IPS DF 6.9 (cell line): ENCODE data around the gene PLRG1.

ENCODE experiments used
- DNase-seq: peaks from one replicate; pipeline ENCODE4 v3.0.0-alpha.2; 2013; ENCODE audit warnings: low read depth, low spot score
- H3K27ac ChIP-seq: one replicate; pipeline ENCODE4 v1.5.1; 2013; ENCODE audit warnings: low read length, control low read depth
- H3K27me3 ChIP-seq: 2 replicates; pipeline ENCODE4 v1.6.1; 2013; ENCODE audit warnings: mild to moderate bottlenecking, low read length; ENCODE audit not compliant: control insufficient read depth, insufficient read depth
- H3K36me3 ChIP-seq: 2 replicates; pipeline ENCODE4 v1.6.1; 2013; ENCODE audit warnings: low read length; ENCODE audit not compliant: control insufficient read depth, insufficient read depth
- H3K4me1 ChIP-seq: 2 replicates; pipeline ENCODE4 v1.6.1; 2013; ENCODE audit warnings: low read length; ENCODE audit not compliant: control insufficient read depth, insufficient read depth
- H3K4me3 ChIP-seq: 2 replicates; pipeline ENCODE4 v1.5.1; 2013; ENCODE audit warnings: mild to moderate bottlenecking, low read length
- H3K9me3 ChIP-seq: 2 replicates; pipeline ENCODE4 v1.6.1; 2013; ENCODE audit warnings: low read length, inconsistent platforms; ENCODE audit not compliant: control insufficient read depth, insufficient read depth
- WGBS: extraction: QIAGEN DNeasy Blood & Tissue Kit; methylation state at CpG from one replicate; pipeline ENCODE4 v1.1.7; 2013; ENCODE audit warnings: mixed read lengths, missing lambda C conversion rate; ENCODE audit not compliant: insufficient read length, insufficient coverage; 5-methylcytosine and 5-hydroxymethylcytosine counted together

The PLRG1 gene

GRCh38 chr4:154559141-154559493 lies 8.9 kb upstream of the PLRG1 start:
- Histone ChIP-seq H3K9me3 (no peaks in the 10 kb centered on the region), H3K27ac (no peak overlapping the region), H3K4me1 (no peaks in the 10 kb centered on the region), H3K36me3 (no peaks in the 10 kb centered on the region), H3K27me3 (no peaks in the 10 kb centered on the region), H3K4me3 (no peak overlapping the region)
- no peak for DNase-seq
- no CpG with 5 or more reads among the region's 1 CpG for WGBS

GRCh38 chr4:154551872-154552686 lies 1.9 kb upstream of the PLRG1 start:
- no CpG with 5 or more reads among the region's 6 CpGs for whole genome bisulfite sequencing
- no peak for DNase-seq
- Histone ChIP-seq H3K4me3 (no peak overlapping the region), H3K36me3 (no peaks in the 10 kb centered on the region), H3K27ac (no peak overlapping the region), H3K9me3 (no peaks in the 10 kb centered on the region), H3K27me3 (no peaks in the 10 kb centered on the region), H3K4me1 (no peaks in the 10 kb centered on the region)

- Histone ChIP-seq H3K36me3 (peaks cover 8% of the 10 kb centered on the region; the same call in 1 of the 2 replicates), H3K27ac (no peak overlapping the region)
- no CpG with 5 or more reads among the region's 4 CpGs for WGBS
These were observed 4.5 kb downstream of the PLRG1 start for GRCh38 chr4:154545689-154546088.

GRCh38 chr4:154542271-154542879 lies 7.8 kb downstream of the PLRG1 start:
- H3K4me3 ChIP-seq: no peak overlapping the region
- no peaks in the 10 kb centered on the region for H3K9me3 ChIP-seq
- peaks cover 16% of the 10 kb centered on the region; the same call in 1 of the 2 replicates for H3K36me3 ChIP-seq
- WGBS: no CpG with 5 or more reads among the region's 4 CpGs
- H3K4me1 ChIP-seq: no peaks in the 10 kb centered on the region
- DNase-seq: no peak
- no peak overlapping the region for H3K27ac ChIP-seq
- no peaks in the 10 kb centered on the region for H3K27me3 ChIP-seq

More at GRCh38 chr4:154545689-154546088, 4.5 kb downstream of the PLRG1 start:
- DNase-seq: no peak
- Histone ChIP-seq H3K27me3 (no peaks in the 10 kb centered on the region), H3K9me3 (no peaks in the 10 kb centered on the region), H3K4me3 (no peak overlapping the region), H3K4me1 (no peaks in the 10 kb centered on the region)

- H3K27me3 ChIP-seq: no peaks in the 10 kb centered on the region
- no peaks in the 10 kb centered on the region for H3K9me3 ChIP-seq
- WGBS: no CpG with 5 or more reads among the region's 1 CpG
- no peak overlapping the region for H3K27ac ChIP-seq
- H3K4me1 ChIP-seq: no peaks in the 10 kb centered on the region
- no peak overlapping the region for H3K4me3 ChIP-seq
- DNase-seq: no peak
- H3K36me3 ChIP-seq: peaks cover 8% of the 10 kb centered on the region; the same call in 1 of the 2 replicates
These were observed 15.9 kb downstream of the PLRG1 start for GRCh38 chr4:154534296-154534695.

- Histone ChIP-seq H3K36me3 (no peaks in the 10 kb centered on the region), H3K4me1 (no peaks in the 10 kb centered on the region), H3K27ac (no peak overlapping the region), H3K27me3 (no peaks in the 10 kb centered on the region), H3K4me3 (no peak overlapping the region), H3K9me3 (no peaks in the 10 kb centered on the region)
- DNase-seq: no peak
- no CpG with 5 or more reads among the region's 4 CpGs for WGBS
These were observed 20.3 kb downstream of the PLRG1 start for GRCh38 chr4:154529728-154530519.

- Histone ChIP-seq H3K9me3 (no peaks in the 10 kb centered on the region), H3K27me3 (no peaks in the 10 kb centered on the region), H3K4me3 (no peak overlapping the region), H3K36me3 (no peaks in the 10 kb centered on the region), H3K27ac (no peak overlapping the region), H3K4me1 (no peaks in the 10 kb centered on the region)
- no peak for DNase-seq
- no CpG with 5 or more reads among the region's 2 CpGs for WGBS
These were observed 21.3 kb downstream of the PLRG1 start for GRCh38 chr4:154528869-154529268.

GRCh38 chr4:154527308-154527707 lies 22.9 kb downstream of the PLRG1 start:
- Histone ChIP-seq H3K27me3 (no peaks in the 10 kb centered on the region), H3K4me1 (no peaks in the 10 kb centered on the region), H3K9me3 (no peaks in the 10 kb centered on the region), H3K4me3 (no peak overlapping the region), H3K36me3 (no peaks in the 10 kb centered on the region), H3K27ac (no peak overlapping the region)
- no peak for DNase-seq
- WGBS: no CpG with 5 or more reads among the region's 4 CpGs

GRCh38 chr4:154526151-154526550 lies 24.0 kb downstream of the PLRG1 start:
- Histone ChIP-seq H3K27me3 (no peaks in the 10 kb centered on the region), H3K9me3 (no peaks in the 10 kb centered on the region), H3K4me3 (no peak overlapping the region), H3K4me1 (no peaks in the 10 kb centered on the region), H3K27ac (no peak overlapping the region), H3K36me3 (no peaks in the 10 kb centered on the region)
- WGBS: no CpG with 5 or more reads among the region's 2 CpGs
- no peak for DNase-seq

GRCh38 chr4:154521607-154522006 lies 28.6 kb downstream of the PLRG1 start:
- Histone ChIP-seq H3K27ac (no peak overlapping the region), H3K27me3 (no peaks in the 10 kb centered on the region), H3K36me3 (no peaks in the 10 kb centered on the region), H3K4me3 (no peak overlapping the region), H3K9me3 (no peaks in the 10 kb centered on the region), H3K4me1 (no peaks in the 10 kb centered on the region)
- no peak for DNase-seq
